Fibroblast of skin of scalp (primary cell): ENCODE measurements around the gene ELL2.

Experiments
- DNase-seq: peaks from one replicate; pipeline ENCODE4 v3.0.0-alpha.2; 2013

The ELL2 gene

GRCh38 chr5:95983080-95983479 is 21.4 kb upstream of the ELL2 start:
- no peak for DNase-seq

DNA sequence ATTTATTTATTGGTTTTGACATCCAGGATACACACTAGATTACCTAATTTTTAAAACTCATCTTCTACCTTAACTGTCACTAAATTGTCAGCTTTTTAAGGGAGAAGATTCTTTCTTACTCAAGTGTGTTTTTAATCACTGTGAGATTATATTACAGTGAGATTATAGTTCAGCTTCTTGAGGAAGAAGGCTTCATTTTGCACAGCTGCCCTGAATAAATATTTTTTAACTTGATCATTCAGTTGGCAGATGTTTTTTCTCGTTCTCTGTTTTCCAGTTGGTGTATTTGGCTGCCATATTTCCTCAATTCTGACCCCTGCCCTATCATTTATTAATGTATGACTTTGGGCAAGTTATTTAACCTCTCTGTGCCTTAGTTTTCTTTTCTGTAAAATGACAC is 15.0 kb upstream of the ELL2 start:
- DNase-seq = no peak

GRCh38 chr5:95975703-95976102 is 14.1 kb upstream of the ELL2 start:
- no peak for DNase-seq

GRCh38 chr5:95973793-95974325 is 12.2 kb upstream of the ELL2 start:
- peak; percentile 46 for DNase-seq

GRCh38 chr5:95972196-95972595 is 10.5 kb upstream of the ELL2 start:
- no peak for DNase-seq

DNA sequence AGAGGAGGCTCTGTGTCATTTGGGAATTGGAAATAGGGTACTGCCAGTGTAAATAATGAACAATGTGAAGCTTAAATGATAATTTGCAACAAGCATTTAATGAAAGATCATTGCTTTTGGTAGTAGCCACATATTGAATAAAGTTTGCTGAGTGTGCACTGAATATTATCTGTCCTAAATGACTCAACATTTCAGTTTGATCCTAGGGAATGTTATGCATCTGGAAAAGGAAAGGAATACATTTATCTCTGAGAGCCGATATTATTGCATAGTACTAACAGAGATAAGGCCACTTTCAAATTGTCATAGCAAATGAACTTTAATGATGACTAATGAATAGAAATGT is 8.7 kb upstream of the ELL2 start:
- DNase-seq = no peak

DNA sequence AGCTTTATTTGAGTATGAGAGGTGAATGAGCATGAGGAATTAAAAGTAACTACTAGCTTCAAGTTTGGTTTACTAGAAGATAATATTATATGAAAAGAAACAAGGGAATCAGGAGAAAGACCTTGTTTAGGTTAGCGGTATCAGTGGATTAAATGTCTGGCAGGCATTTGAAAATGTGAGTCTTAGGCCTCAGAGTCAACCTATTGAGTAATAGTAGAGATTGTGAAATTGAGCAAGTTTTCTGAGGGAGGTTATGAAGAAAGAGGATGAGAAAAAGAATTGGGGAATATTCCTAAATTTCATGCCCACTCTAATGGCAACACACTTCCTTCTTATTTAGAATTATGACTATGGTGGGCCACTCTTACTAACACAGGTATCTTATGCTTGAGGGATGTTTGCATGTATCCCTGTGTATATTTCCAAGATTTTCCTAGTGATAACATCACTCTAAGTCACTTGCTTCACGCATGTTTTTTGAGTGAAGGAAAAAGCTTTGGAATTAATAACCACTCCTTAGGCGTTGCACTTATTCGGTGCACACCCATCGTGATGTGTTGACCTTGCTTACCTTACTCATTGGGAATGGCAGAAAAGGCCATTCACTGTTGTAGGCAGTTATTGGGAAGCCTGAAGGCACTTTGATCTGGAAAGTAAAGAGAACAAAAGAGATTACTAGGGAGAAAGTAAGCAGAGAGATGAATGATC is 8.2 kb upstream of the ELL2 start:
- DNase-seq = no peak

DNA sequence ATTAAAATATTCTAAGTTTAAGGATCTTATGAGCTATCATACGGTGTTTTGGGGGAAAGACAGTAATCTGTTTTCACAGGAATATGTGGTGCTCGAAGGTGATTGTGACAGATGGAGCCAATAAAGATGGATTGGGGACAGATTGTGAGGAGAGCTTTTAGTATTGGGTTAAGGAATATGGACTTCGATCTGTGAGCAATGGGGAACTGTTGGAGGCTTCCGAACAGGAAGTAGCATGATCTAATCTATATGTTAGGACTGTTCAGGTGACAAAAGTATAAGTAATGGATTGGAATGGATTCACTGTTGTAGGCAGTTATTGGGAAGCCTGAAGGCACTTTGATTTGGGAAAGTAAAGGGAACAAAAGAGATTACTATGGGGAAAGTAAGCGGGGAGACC is 7.4 kb upstream of the ELL2 start:
- DNase-seq = no peak

DNA sequence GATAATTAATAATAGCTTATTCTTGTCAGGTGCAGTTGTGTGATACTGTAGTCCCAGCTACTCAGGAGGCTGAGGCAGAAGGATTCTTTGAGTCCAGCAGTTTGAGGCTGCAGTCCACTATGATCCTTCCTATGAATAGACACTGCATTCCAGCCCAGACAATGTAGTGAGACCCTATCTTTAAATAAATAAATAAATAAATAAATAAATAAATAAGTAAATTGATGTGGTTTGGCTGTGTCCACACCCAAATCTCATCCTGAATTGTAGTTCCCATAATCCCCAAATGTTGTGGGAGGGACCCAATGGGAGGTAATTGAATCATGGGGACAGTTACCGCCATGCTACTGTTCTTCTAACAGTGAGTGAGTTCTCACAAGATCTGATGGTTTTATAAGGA is 5.6 kb upstream of the ELL2 start:
- no peak for DNase-seq

DNA sequence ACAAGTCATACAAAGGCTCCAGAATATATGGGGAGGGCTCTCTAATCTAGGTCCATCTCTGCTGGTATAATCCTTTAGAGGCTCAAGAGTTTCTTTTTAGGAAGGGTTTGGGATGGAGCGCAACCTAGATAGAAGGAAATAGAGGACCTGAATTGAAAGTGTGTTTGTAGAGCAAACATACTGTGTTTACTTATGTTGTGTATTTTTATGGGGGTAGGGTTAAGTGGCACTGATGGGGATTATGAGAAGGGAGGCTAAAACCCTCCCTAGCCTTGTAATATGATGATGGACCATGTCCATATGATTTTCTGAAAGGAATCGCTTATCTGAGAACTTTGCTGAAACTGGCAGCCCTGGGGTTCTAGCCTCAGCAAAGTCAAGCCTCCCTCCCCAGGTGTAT is 4.4 kb upstream of the ELL2 start:
- DNase-seq = no peak

DNA sequence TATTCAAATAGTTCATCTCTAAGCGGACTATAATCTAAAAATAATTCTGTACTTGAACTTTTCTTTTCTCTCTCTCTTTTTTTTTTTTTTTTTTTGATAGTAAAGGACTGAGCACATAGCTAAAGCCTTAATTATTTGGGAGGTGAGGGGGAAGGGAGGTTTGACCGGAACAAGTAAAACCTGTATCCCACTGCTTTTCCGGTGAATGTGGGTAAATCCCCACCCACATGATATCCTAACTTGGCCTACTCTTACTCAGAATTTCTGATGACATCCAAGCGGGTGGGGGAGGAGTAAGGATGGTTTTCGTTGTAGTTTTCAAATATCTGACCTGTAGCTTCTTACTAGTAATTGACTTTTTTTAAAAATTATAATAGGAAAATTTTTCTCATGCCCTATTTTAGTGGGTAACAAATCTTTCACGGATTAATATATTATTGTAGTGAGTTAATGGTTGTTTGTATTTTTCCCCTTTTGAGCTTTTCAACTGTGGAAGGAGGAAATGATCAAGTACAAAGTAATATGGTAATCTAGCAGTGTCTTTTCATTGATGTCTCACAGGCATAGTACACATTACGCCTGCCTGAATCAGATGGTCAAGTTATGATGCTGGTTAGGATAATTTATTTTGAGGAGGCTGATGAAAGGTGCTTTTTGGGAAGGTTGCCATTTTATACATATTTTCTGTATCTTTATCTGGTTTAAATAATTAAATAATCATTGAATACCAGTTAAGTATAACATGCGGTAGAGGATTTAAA is 2.2 kb upstream of the ELL2 start:
- no peak for DNase-seq

DNA sequence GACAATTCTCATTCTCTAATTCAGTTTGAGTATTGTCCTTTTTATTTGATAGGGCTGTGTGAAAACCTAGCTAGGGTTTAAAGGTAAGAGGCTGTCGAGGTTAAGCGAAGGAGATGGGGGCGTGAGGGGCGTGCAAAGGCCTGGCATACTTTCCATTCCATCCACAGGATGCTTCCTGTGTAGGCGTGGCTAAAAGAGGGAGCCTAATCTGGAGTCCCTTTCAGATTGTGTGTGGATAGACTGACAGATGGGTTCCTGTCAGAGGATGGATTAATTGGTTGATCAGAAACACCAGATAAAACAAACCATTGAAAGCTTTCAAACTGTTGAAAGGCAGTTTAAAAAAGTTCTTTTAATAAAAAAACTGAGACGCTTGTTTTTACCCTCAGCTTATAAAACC is 1.1 kb upstream of the ELL2 start:
- peak; percentile 45 for DNase-seq

GRCh38 chr5:95962475-95962773 is 773 bp upstream of the ELL2 start:
- DNase-seq = no peak

- DNase-seq = peak; percentile 84
Observed at GRCh38 chr5:95960667-95961616, 709 bp downstream of the ELL2 start.

DNA sequence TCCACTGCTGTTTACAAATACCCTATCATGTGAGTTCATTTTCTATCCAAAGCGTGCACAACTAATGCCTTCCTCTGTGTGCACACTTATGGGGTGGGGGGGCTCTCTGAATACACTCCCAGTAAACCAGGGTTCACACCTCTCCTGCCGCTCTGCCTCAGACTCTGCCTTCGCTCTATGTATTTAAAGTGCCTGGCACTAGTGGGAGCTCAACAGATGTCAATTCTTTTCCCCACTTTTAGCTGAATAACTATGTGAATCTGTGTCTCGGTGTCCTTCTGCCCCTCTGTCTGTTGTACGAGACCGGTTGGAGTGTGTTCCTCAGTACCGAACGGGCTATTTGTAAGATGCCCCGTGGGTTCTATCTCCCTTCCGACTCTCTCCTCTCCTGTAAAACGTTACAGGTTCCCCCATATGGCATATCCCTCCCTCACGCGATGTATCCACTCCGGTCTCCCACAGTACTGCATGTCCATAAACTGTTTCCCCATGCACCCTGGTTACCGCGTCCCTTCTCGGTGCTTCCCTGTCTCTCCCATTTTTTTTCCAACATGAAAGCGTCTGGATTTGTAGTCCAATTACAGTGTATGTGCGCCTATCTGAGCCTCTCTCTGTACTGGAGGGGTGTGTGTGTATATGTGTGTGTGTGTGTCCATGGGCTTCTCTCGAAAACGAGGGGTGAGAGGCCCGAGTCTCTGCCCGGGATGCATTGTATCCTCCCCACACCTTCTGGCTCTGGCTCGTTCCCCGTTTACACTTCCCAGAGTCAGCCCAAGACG is 1.6 kb downstream of the ELL2 start:
- DNase-seq = peak; percentile 50

GRCh38 chr5:95959051-95959887 is 2.4 kb downstream of the ELL2 start:
- no peak for DNase-seq

DNA sequence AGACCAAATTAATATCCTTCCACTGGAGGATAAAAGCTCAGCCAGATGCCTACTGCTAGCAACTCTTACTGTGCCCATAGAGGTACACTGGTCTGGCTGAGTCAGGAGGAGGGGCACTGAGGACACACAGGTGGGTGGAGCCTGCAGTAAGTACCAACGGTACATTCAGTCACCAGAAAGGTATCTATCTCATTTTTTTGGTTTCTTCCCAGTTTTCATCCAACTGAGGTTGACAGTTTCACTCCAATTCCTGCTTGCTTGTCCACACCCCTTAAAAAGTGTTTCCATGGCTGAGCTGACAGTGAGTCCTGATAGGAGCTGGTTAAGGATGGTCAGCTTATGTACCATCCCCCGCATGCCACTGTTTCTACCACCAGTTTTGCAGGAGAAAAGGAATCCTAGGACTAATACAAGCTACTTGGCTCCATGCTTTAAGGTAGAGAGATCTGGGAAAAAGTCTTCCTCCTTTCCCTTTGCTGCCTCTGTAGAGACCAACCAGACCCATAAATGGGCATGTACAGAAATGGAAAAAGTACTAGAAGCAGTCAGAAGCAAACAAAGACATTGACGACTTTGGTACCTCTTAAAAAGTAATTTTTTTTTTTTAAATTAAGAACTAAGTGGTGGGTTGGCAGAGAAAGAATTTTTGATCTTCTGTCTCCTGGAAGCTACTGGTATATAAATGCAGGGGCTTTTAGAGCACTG is 3.2 kb downstream of the ELL2 start:
- no peak for DNase-seq

GRCh38 chr5:95957561-95958203 is 4.0 kb downstream of the ELL2 start:
- no peak for DNase-seq

- DNase-seq = no peak
Observed at GRCh38 chr5:95956900-95957293, 4.8 kb downstream of the ELL2 start.
